C4-2B (cell line): Measurements from ENCODE around the gene SLC25A43.

Experiments
- ZFX ChIP-seq: fragments of 450-650 bp; IDR thresholded peaks from 2 replicates; pipeline ENCODE4 v1.6.1; 2017
- TF ChIP-seq, protein P1 (sequence below): fragments of 450-650 bp; conservative IDR thresholded peaks from 2 replicates; pipeline ENCODE4 v1.5.1; 2017; ENCODE audit warnings: mild to moderate bottlenecking

DNA sequence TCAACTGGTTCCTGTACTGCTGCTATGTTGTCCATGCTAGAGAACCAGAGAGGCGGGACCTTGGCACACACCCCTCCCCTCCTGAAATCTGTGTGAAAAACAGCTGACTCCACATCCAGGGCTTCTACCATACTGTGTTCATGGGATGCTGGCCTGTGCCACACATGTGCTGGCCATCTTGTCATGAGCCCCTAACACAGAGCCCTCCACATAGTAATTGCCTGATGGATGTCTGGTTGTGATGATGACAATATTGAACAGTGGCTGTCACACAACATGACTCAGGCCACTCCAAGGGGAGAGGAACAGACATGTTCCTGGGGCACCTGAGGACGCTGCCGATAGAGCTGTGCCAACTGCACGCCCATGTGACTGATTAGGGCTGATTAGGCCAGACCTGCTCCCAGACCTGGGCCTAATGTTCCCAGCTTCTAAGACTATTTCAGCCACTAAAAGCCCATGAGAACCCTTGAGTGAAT lies 82.2 kb downstream of the SLC25A43 start:
- TF ChIP-seq, protein P1, sequence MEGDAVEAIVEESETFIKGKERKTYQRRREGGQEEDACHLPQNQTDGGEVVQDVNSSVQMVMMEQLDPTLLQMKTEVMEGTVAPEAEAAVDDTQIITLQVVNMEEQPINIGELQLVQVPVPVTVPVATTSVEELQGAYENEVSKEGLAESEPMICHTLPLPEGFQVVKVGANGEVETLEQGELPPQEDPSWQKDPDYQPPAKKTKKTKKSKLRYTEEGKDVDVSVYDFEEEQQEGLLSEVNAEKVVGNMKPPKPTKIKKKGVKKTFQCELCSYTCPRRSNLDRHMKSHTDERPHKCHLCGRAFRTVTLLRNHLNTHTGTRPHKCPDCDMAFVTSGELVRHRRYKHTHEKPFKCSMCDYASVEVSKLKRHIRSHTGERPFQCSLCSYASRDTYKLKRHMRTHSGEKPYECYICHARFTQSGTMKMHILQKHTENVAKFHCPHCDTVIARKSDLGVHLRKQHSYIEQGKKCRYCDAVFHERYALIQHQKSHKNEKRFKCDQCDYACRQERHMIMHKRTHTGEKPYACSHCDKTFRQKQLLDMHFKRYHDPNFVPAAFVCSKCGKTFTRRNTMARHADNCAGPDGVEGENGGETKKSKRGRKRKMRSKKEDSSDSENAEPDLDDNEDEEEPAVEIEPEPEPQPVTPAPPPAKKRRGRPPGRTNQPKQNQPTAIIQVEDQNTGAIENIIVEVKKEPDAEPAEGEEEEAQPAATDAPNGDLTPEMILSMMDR = no peak
- no peak for TF ChIP-seq ZFX
